HG03342 (cell line): Measurements from ENCODE around the gene CCDC85C.

Experiments used
- ATAC-seq: cut with Tn5 transposase; IDR thresholded peaks from one replicate; pipeline ENCODE4 v1.9.1; 2021; ENCODE audit warnings: mild to moderate bottlenecking, moderate library complexity; ENCODE audit not compliant: unreplicated experiment

The CCDC85C gene

GRCh38 chr14:99632410-99633035 lies 28.5 kb upstream of the CCDC85C start:
- ATAC-seq, result no peak

- ATAC-seq, result no peak
Measured at GRCh38 chr14:99630202-99630601, 26.2 kb upstream of the CCDC85C start.

DNA sequence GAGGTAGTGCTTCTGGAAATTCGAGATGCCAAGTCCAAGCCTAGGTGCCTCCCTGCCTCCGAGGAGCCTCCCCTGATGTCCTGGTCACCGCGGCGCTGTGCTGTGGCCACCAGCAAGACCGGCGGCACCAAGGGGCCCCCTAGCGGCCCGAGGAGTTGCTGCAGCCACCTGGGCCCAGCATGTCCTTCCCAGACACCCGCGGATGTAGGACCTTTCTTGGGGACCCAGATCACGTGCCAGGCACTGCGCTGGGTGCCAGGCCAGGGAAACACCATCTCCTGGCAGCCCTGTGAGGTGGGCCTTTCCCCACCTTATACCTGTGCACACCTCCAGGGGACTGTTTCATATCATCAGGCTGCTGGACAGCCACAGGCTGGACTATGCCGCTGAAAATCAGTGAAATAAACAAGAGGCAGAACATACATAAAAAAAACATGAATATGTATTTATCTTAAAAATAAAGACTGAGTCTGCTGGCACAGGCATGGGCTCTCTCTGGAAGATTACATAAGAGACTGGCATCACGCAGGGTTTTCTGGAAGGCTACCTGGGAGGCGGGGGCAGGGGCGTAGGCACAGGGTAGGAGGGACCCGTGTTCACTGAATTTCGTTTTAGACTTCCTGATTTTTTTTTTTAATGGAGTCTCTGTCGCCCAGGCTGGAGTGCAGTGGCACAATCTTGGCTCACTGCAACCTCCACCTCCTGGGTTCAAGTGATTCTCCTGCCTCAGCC lies 25.0 kb upstream of the CCDC85C start:
- peak; percentile 58 for ATAC-seq

- ATAC-seq, result no peak
Measured at GRCh38 chr14:99627510-99628381, 23.7 kb upstream of the CCDC85C start.

GRCh38 chr14:99627100-99627499 lies 23.1 kb upstream of the CCDC85C start:
- ATAC-seq, result no peak

DNA sequence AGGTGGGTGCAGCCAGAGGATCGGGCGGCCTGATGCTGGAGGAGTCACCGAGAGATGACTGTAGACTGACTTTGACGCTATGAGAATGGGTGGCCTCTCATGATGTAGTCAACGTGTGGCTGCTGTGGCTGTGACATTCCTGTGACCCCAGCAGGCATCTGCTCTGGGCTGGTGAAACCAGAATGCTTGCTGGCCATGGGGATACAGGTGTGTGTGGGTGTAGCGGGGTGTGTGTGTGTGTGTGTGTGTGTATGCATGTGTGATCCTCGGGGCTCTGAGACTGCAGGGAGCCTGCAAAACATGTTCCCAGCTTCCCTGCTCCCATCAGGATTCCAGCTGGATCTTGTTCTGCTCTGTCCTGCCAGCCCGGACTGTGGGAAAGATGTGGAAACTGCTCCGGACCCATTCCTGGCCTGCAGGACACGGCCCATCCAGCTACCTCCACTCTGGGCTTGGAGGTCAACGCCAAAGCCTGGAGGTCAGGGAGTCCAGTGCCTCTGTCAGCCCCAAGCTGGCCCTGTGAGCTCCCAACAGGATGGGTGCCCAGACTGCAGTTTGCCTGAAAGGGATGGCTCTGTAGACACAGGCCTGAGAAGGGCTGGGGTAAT lies 22.1 kb upstream of the CCDC85C start:
- no peak for ATAC-seq

DNA sequence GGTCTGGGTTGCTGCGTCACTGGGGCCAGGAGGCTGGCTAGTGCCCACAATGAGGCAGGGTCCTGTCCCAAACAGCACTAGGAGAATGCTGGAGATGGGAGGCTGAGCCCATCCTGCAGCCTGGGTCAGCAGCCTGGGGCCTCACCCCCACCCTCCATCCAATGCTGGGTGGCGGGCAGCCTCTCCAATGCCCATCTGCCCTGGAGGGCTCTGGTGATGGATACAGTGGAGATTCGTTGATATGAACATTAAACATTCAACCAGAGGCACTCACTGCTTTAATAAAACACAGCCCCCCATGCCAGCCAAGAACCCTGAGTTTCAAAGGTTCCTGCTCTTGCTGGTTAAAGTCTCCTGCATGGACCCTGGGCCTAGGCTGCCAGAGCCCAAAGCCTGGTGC lies 21.5 kb upstream of the CCDC85C start:
- no peak for ATAC-seq

GRCh38 chr14:99624971-99625370 lies 21.0 kb upstream of the CCDC85C start:
- ATAC-seq, result no peak

DNA sequence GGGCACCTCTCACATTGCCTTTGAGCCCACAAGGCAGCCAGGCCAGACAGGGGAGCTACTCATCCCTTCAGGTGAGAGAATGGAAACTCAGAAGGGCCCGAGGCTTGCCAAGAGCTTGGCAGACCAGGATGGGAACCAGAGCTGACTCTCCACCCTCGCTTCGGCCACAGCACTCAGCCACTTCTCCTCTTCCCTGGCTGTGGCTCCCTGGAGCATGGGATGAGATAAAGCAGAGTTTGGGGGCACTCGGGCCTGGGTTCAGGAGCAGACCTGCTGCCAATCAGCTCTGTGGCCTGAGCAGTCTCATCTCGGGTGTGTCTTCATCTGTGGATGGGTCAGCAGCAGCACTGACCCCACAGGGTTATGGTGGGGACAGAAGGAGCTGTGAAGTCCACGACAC lies 20.0 kb upstream of the CCDC85C start:
- ATAC-seq, result no peak

DNA sequence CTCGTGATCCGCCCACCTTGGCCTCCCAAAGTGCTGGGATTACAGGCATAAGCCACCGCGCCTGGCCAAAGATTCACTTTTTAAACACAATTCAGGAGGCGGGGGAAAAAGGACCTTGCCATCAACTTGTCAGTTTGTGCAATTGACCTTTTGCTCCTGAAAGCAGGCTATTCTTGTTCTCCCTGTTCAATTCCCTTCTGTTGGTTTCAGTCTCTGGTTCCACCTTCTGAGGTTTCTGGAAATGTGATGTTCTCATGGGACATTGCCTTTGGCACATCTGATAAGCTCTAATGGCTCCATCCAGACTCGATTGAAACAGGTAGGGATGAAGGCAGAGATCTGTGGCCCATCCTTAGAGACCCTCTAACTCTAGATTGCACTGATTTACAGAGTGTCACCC lies 17.9 kb upstream of the CCDC85C start:
- no peak for ATAC-seq

DNA sequence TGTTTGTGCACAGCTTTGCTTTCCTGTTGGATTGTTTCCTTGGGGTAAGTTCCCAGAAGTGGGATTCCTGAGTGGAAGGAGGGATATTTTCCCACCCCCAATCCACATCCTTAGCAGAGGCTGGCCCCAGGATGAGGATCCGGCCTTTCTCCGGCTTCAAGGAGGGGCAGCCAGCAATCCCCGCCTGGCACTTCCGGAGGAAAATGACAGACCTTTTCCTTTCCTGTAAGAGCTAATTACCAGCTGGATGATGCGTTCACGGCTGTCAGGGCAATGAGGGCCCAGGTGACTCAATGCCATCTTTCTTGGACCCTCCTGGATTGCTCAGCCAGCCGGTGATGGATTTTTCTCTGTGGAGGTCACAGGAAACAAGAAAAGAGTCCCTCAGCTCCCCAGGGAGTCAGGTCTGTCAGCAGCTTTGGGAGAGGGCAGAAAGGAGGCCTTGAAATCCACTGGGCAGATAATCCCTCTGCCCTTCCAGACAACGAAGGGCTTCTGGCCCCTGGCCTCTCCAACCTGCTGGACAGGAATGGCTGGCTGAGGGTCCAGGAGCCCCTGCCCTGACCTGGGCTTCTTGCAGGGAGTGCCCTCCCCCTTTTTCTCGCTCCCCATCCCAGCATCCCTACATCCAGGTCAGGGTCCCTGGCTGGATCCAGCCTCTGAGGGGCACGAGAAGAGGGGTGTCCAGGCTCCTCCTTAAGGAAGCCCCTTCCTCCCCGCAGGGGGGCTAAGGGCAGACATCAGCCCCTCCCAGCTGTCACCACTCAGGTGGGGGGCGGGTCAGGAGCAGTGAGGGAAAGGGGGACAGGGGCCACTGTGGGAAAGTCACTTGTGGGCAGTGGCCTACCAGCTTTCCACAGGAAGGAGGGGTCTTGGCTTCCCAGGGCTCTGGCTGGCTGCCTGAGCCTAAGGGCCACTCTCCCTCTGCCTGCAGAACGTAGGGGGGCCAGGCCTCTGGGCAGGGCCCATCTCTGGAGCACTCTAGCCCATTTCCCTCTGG lies 16.1 kb upstream of the CCDC85C start:
- no peak for ATAC-seq

- ATAC-seq, result no peak
Measured at GRCh38 chr14:99616832-99617800, 13.1 kb upstream of the CCDC85C start.

DNA sequence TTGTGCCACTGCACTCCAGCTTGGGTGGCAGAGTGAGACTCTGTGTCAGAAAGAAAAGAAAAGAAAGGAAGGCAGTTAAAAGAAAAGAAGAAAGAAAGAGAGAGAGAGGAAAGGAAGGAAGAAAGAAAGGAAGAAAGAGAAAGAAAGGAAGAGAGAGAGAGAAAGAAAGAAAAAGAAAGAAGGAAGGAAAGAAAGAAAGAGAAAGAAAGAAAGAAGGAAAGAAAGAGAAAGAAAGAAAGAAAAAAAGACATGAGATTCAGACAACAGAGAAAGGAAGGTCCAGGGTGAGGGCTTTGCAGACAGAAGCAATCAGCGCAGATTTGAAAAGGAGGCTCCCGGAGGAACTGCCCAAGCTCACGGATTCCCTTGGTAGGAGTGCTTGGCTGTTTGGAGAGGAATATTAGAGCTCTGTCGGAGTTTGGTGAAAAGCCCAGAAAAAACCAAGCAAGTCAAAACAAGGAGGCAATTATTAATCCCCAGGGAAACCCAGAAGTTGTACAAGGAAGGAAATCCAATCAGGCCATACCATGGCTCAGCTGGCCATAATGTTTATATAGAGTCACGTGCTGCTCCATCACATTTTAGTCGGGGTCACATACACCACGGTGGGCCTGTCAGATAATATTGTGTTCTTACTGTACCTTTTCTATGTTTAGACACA lies 11.6 kb upstream of the CCDC85C start:
- ATAC-seq, result no peak

DNA sequence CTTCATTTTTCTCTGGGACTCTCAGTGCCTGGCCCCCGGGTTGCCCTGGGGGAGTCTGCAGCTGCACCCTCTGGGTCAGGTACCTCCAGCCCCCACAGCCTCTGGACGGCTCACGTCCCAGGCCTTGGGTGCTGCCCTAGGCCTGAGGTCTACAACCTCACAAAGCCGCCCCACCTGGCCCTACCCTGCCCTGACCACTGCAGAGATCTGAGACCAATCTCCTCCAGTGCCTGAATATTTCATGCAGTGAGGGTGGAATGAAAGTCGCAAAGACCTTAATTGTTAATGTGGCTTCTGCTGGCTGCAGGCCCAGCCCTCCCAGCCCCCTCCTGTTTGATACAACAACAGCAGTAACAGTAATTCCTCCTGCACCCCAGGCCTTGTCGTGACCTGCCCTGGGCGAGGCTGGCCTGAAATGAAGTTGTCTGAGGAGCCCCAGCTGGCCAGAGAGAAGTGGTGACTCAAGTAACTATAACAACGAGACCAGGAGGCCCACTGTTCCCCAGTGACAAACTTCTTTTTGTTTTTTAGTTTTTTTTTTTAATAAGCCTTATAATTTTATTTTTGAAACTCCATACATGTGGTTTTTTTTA lies 8.8 kb upstream of the CCDC85C start:
- ATAC-seq, result no peak

DNA sequence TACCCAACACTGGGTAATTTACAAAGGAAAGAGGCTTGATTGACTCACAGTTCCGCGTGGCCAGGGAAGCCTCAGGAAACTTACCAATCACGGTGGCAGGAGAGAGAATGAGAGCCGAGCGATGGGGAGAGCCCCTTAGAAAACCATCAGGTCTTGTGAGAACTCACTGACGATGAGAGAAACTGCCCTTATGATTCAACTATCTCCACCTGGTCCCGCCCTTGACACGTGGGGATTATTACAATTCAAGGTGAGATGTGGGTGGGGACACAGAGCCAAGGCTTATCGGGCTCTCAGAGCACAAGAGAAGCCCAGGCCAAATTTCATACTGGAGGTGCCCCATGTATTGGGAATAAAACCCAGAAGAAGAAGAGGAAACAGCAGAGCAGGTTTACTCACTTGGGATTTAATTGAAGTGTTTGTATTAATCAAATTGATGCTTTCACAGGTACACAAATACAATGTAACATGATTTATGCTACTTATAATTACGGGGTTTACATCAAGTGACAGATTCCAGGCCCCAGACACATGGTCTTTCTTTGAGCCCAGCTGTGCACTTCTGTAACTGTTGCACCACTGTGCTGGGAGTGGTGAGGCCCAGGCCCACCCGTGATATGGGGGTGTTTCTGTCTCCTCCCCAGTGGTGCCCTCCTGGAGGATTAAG lies 8.2 kb upstream of the CCDC85C start:
- ATAC-seq, result no peak

DNA sequence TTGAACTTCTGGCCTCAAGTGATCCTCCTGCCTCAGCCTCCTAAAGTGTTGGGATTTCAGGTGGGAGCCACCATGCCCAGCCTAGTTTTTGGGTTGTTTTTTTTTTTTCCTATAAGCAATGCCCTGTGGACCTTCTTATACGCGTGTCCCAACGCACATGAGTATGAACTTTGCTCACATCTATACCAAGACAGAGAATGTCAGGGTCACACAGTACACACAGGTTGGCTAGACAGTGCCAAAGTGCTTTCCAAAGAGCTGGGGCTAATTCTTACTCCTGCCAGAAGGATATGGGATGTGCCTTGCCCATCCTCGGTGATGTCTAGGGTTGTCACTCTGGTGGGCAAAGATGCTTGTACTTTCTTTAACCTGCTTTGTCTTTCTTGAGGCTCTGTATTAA lies 7.6 kb upstream of the CCDC85C start:
- ATAC-seq, result no peak
